GM19324 (cell line): ENCODE measurements around the gene NLGN1.

Experiments used
- ATAC-seq: cut with Tn5 transposase; IDR thresholded peaks from one replicate; pipeline ENCODE4 v1.9.1; 2021; ENCODE audit warnings: mild to moderate bottlenecking, moderate library complexity; ENCODE audit not compliant: unreplicated experiment, low FRiP score

Gene NLGN1

GRCh38 chr3:173814809-173815208 lies 417.3 kb downstream of the NLGN1 start:
- ATAC-seq = no peak

- no peak for ATAC-seq
Observed at GRCh38 chr3:173819368-173819767, 421.8 kb downstream of the NLGN1 start.

GRCh38 chr3:173823911-173824460 lies 426.4 kb downstream of the NLGN1 start:
- no peak for ATAC-seq

GRCh38 chr3:173825730-173826129 lies 428.2 kb downstream of the NLGN1 start:
- no peak for ATAC-seq

GRCh38 chr3:173826416-173826815 lies 428.9 kb downstream of the NLGN1 start:
- ATAC-seq = no peak

- ATAC-seq = no peak
Observed at GRCh38 chr3:173826901-173827609, 429.5 kb downstream of the NLGN1 start.

- no peak for ATAC-seq
Observed at GRCh38 chr3:173838644-173839043, 441.1 kb downstream of the NLGN1 start.

- ATAC-seq = no peak
Observed at GRCh38 chr3:173839859-173840258, 442.3 kb downstream of the NLGN1 start.

GRCh38 chr3:173841334-173841733 lies 443.8 kb downstream of the NLGN1 start:
- ATAC-seq = no peak

GRCh38 chr3:173843060-173843459 lies 445.5 kb downstream of the NLGN1 start:
- ATAC-seq = no peak

- ATAC-seq = no peak
Observed at GRCh38 chr3:173846584-173846983, 449.0 kb downstream of the NLGN1 start.

GRCh38 chr3:173849489-173849888 lies 451.9 kb downstream of the NLGN1 start:
- no peak for ATAC-seq

- ATAC-seq = no peak
Observed at GRCh38 chr3:173857154-173857553, 459.6 kb downstream of the NLGN1 start.

- no peak for ATAC-seq
Observed at GRCh38 chr3:173862701-173863100, 465.2 kb downstream of the NLGN1 start.

GRCh38 chr3:173863551-173863950 lies 466.0 kb downstream of the NLGN1 start:
- ATAC-seq = no peak

- no peak for ATAC-seq
Observed at GRCh38 chr3:173865900-173866498, 468.5 kb downstream of the NLGN1 start.

- ATAC-seq = no peak
Observed at GRCh38 chr3:173869766-173870165, 472.2 kb downstream of the NLGN1 start.

- ATAC-seq = no peak
Observed at GRCh38 chr3:173870976-173871375, 473.4 kb downstream of the NLGN1 start.

- no peak for ATAC-seq
Observed at GRCh38 chr3:173875790-173876189, 478.2 kb downstream of the NLGN1 start.

- no peak for ATAC-seq
Observed at GRCh38 chr3:173876476-173876875, 478.9 kb downstream of the NLGN1 start.

GRCh38 chr3:173887888-173888287 lies 490.3 kb downstream of the NLGN1 start:
- no peak for ATAC-seq

GRCh38 chr3:173889596-173889995 lies 492.1 kb downstream of the NLGN1 start:
- ATAC-seq = no peak
